Tibial artery (tissue), 4 donors: ENCODE data around the gene COX7B.

Experiments used
- DNase-seq, 2 donors: peaks; one replicate each; pipeline ENCODE4 v3.0.0-alpha.2; 2019
- H3K27ac ChIP-seq, 2 donors: fragments of 200-600 bp; sonication (generic) in 1 of 2; 1 replicate in 1 of 2; 2 replicates in 1 of 2; pipeline ENCODE4 v1.5.1; 2018 to 2019; ENCODE audit warnings: mild to moderate bottlenecking in 1 of 2
- H3K27me3 ChIP-seq, 2 donors: fragments of 200-600 bp; sonication (generic) in 1 of 2; one replicate each; pipeline versions ENCODE4 v1.5.1 to v1.6.0; 2016 to 2019
- H3K36me3 ChIP-seq, 3 donors: fragments of 200-600 bp; sonication (generic) in 2 of 3; one replicate each; pipeline ENCODE4 v1.5.1; 2016 to 2019; ENCODE audit warnings: mild to moderate bottlenecking in 2 of 3
- H3K4me1 ChIP-seq, 4 donors: fragments of 200-600 bp; sonication (generic) in 2 of 4; 1 replicate in 3 of 4; 2 replicates in 1 of 4; pipeline ENCODE4 v1.5.1; 2016 to 2019
- H3K4me3 ChIP-seq, 2 donors: fragments of 200-600 bp; sonication (generic) in 1 of 2; 1 replicate in 1 of 2; 2 replicates in 1 of 2; pipeline ENCODE4 v1.5.1; 2018 to 2019; ENCODE audit warnings: mild to moderate bottlenecking in 2 of 2
- H3K9me3 ChIP-seq, 3 donors: fragments of 200-600 bp; sonication (generic) in 1 of 3; one replicate each; pipeline ENCODE4 v1.5.1; 2016 to 2019
- intact Hi-C: fragments of 100-400 bp; cut with DNase I; formaldehyde crosslinking; loops from one replicate; pipeline ENCODE4 v1.15.0; 2023; ENCODE audit warnings: low total_unique reads
- TF ChIP-seq, protein P1 (sequence below), 2 experiments: fragments of 200-600 bp in 1 of 2; fragments of 450-650 bp in 1 of 2; IDR thresholded peaks; one replicate each; pipeline ENCODE4 v1.5.1; 2017 to 2019; ENCODE audit warnings: antibody characterized with exemption in 2 of 2, mild to moderate bottlenecking in 1 of 2, moderate library complexity in 1 of 2

Gene COX7B

DNA sequence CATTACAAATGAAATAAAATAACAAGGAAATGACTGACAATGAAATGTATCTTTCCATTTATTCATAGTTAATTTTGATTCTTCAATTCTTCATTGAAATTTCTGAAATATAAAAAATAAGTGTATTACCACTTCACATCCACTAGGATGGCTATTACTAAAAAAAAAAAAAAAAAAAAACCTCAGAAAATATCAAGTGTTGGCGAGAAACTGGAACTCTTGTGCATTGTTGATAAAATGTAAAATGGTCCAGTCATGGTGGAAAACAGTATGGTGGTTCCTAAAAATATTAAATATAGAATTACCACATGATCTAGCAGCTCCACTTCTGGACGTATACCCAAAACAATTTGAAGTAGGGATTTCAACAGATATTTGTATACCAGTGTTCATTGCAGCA, 47.3 kb downstream of the COX7B start:
- TF ChIP-seq, protein P1, sequence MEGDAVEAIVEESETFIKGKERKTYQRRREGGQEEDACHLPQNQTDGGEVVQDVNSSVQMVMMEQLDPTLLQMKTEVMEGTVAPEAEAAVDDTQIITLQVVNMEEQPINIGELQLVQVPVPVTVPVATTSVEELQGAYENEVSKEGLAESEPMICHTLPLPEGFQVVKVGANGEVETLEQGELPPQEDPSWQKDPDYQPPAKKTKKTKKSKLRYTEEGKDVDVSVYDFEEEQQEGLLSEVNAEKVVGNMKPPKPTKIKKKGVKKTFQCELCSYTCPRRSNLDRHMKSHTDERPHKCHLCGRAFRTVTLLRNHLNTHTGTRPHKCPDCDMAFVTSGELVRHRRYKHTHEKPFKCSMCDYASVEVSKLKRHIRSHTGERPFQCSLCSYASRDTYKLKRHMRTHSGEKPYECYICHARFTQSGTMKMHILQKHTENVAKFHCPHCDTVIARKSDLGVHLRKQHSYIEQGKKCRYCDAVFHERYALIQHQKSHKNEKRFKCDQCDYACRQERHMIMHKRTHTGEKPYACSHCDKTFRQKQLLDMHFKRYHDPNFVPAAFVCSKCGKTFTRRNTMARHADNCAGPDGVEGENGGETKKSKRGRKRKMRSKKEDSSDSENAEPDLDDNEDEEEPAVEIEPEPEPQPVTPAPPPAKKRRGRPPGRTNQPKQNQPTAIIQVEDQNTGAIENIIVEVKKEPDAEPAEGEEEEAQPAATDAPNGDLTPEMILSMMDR (IDR thresholded peaks at IDR 0.05), result no peak
- intact Hi-C loops, result no loop called here
- no peak for DNase-seq

DNA sequence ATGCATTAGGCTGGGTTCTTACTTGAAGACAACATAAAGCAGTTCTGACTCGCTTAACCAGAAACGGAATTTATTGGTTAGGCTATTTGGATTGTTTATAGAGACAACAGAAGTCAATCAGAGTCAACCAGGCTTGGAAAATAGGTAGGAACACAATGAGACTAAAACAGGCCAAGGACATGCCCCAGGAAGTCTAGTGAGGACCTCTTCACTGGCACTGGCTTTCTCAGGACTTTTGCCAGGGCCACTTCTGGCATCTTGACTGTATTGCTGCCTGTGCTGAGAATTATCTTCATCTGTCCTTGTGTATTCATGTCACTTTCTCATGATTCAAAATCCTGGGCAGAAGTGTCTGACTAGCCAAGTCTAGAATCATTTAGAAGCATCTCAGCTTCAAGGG, 50.6 kb downstream of the COX7B start:
- Histone ChIP-seq H3K9me3 (no peaks in the 10 kb centered on the region), H3K27ac (no peak overlapping the region), H3K4me1 (peaks cover 0 to 17% (median 0%) of the 10 kb centered on the region in 4 donors), H3K36me3 (no peaks in the 10 kb centered on the region), H3K27me3 (no peaks in the 10 kb centered on the region), H3K4me3 (no peak overlapping the region)
- no peak for DNase-seq
- TF ChIP-seq, protein P1 (IDR thresholded peaks at IDR 0.05), result no peak
- intact Hi-C loops, result no loop called here

More for the DNA sequence above, 47.3 kb downstream of the COX7B start:
- H3K36me3 ChIP-seq, result no peaks in the 10 kb centered on the region
- no peak overlapping the region for H3K27ac ChIP-seq
- no peaks in the 10 kb centered on the region for H3K4me1 ChIP-seq
- H3K9me3 ChIP-seq, result no peaks in the 10 kb centered on the region
- no peaks in the 10 kb centered on the region for H3K27me3 ChIP-seq
- no peak overlapping the region for H3K4me3 ChIP-seq

DNA sequence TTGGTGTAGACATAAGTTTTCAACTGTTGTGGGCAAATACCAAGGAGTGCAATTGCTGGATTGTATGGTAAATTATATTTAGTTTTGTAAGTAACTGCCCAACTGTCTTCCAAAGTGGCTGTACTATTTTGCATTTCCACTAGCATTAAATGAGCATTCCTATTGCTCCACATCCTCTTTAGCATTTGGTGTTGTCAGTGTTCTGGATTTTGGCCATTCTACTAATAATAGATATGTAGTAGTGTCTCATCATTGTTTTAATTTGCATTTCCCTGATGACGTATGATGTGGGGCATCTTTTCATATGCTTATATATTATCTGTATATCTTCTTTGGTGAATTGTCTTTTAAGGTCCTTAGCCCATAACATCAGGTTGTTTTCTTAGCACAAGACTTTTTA, 52.9 kb downstream of the COX7B start:
- Histone ChIP-seq H3K27me3 (no peaks in the 10 kb centered on the region), H3K36me3 (no peaks in the 10 kb centered on the region), H3K4me1 (peaks cover 0 to 17% (median 0%) of the 10 kb centered on the region in 4 donors), H3K9me3 (no peaks in the 10 kb centered on the region), H3K4me3 (no peak overlapping the region), H3K27ac (no peak overlapping the region)
- intact Hi-C loops, result no loop called here
- TF ChIP-seq, protein P1 (IDR thresholded peaks at IDR 0.05), result no peak
- DNase-seq, result no peak

GRCh38 chrX:77953302-77953701, 54.0 kb downstream of the COX7B start:
- intact Hi-C loops, result no loop called here
- H3K4me3 ChIP-seq, result no peak overlapping the region
- H3K27me3 ChIP-seq, result no peaks in the 10 kb centered on the region
- peaks cover 0 to 17% (median 0%) of the 10 kb centered on the region in 4 donors for H3K4me1 ChIP-seq
- no peak overlapping the region for H3K27ac ChIP-seq
- no peaks in the 10 kb centered on the region for H3K36me3 ChIP-seq
- TF ChIP-seq, protein P1 (IDR thresholded peaks at IDR 0.05), result no peak
- no peak for DNase-seq
- H3K9me3 ChIP-seq, result peaks cover 0 to 6% (median 5%) of the 10 kb centered on the region in 3 donors

GRCh38 chrX:77953708-77954107, 54.4 kb downstream of the COX7B start:
- H3K4me3 ChIP-seq, result no peak overlapping the region
- TF ChIP-seq, protein P1 (IDR thresholded peaks at IDR 0.05), result no peak
- H3K4me1 ChIP-seq, result peaks cover 0 to 17% (median 0%) of the 10 kb centered on the region in 4 donors
- H3K27me3 ChIP-seq, result no peaks in the 10 kb centered on the region
- no peaks in the 10 kb centered on the region for H3K36me3 ChIP-seq
- intact Hi-C loops, result no loop called here
- H3K27ac ChIP-seq, result no peak overlapping the region
- DNase-seq, result no peak
- H3K9me3 ChIP-seq, result peaks cover 0 to 6% (median 5%) of the 10 kb centered on the region in 3 donors
